GM12878 (cell line): ENCODE results near the gene GRAMD1C. TPM values are rescaled to one million over a fixed set of nuclear protein-coding genes. Genes with fewer than 3 reads are reported as not detected.
A peak's percentile ranks its signal among the peaks of the same experiment; 100 is the strongest.

Experiments
- ATAC-seq: fragments of 200-7000 bp; cut with Tn5 transposase; 3 replicates; pipeline ENCODE4 v1.9.1; 2020; ENCODE audit warnings: mild to moderate bottlenecking, moderate library complexity
- BruUV-seq: library from RNA; stranded (reverse); fragments of 400-500 nt; replicated peaks from 2 replicates; lab custom pipeline; 2021; lab: Mats Ljungman, UMichigan
- CTCF ChIA-PET: fragments of 300-600 bp; sonication (Branson Sonifier 250); formaldehyde crosslinking; extraction: SDS; loops from one replicate; lab custom pipeline; 2021; ENCODE audit warnings: inconsistent platforms; lab: Yijun Ruan, JAX
- POLR2A ChIA-PET: fragments of 350-600 bp; formaldehyde crosslinking; extraction: SDS; loops from one replicate; lab custom pipeline; 2021; ENCODE audit warnings: inconsistent platforms; lab: Charles Lee
- RAD21 ChIA-PET: fragments of 300-600 bp; sonication (Branson Sonifier 250); formaldehyde crosslinking; loops from one replicate; lab custom pipeline; 2023; ENCODE audit warnings: antibody characterized with exemption; ENCODE audit not compliant: unreplicated experiment; lab: Charles Lee
- SMC1A ChIA-PET: fragments of 300-600 bp; sonication (Branson Sonifier 250); formaldehyde crosslinking; loops from one replicate; lab custom pipeline; 2023; ENCODE audit not compliant: unreplicated experiment, uncharacterized antibody; lab: Charles Lee
- DNase-seq: peaks from one replicate; pipeline ENCODE4 v3.0.0-alpha.2; 2011; ENCODE audit warnings: low read depth, low spot score
- FAIRE-seq: peaks from 3 replicates; lab custom pipeline; 2011; peaks lifted over from hg19 to GRCh38; lab: Jason Lieb, UNC
- H2AFZ ChIP-seq: 2 replicates; pipeline ENCODE4 v1.6.0; 2011; ENCODE audit warnings: low read depth, low read length, control low read depth; ENCODE audit not compliant: control insufficient read depth
- H3K27ac ChIP-seq: 2 replicates; pipeline ENCODE4 v1.5.1; 2011; ENCODE audit warnings: control low read depth; ENCODE audit not compliant: control insufficient read depth, insufficient read depth
- H3K27me3 ChIP-seq, 2 experiments: replicated peaks in 1 of 2; 2 replicates each; pipeline versions ENCODE4 v1.6.0 to v1.6.1; 2011; ENCODE audit warnings: low read length in 1 of 2; ENCODE audit not compliant: control insufficient read depth in 2 of 2, insufficient read depth in 2 of 2
- H3K36me3 ChIP-seq, 2 experiments: 2 replicates each; pipeline ENCODE4 v1.5.1; 2011; ENCODE audit warnings: low read length in 1 of 2; ENCODE audit not compliant: control insufficient read depth in 2 of 2, insufficient read depth in 2 of 2
- H3K4me1 ChIP-seq: 2 replicates; pipeline ENCODE4 v1.6.1; 2011; ENCODE audit warnings: mild to moderate bottlenecking, low read length, moderate library complexity, mixed read lengths; ENCODE audit not compliant: control insufficient read depth, insufficient read depth
- H3K4me2 ChIP-seq: 2 replicates; pipeline ENCODE4 v1.6.0; 2011; ENCODE audit warnings: control low read depth; ENCODE audit not compliant: control insufficient read depth, insufficient read depth
- H3K4me3 ChIP-seq: fragments of 200-600 bp; sonication (generic); 2 replicates; pipeline ENCODE4 v1.5.1; 2016
- H3K79me2 ChIP-seq: 2 replicates; pipeline ENCODE4 v1.6.0; 2011; ENCODE audit warnings: low read length; ENCODE audit not compliant: control insufficient read depth, insufficient read depth
- H3K9ac ChIP-seq: 2 replicates; pipeline ENCODE4 v1.8.0; 2011; ENCODE audit warnings: low read length, control low read depth, mixed read lengths; ENCODE audit not compliant: control insufficient read depth, insufficient read depth
- H3K9me3 ChIP-seq: replicated peaks from 3 replicates; pipeline ENCODE4 v1.5.1; 2011; ENCODE audit warnings: mild to moderate bottlenecking, low read length; ENCODE audit not compliant: control insufficient read depth, insufficient read depth
- H4K20me1 ChIP-seq: 2 replicates; pipeline ENCODE4 v1.6.0; 2011; ENCODE audit not compliant: control insufficient read depth, insufficient read depth
- EGR1 ChIP-seq, 2 experiments: IDR thresholded peaks; 1 replicate in 1 of 2; 2 replicates in 1 of 2; pipeline ENCODE4 v1.6.1; 2011 to 2012; ENCODE audit warnings: low read depth in 2 of 2, low read length in 2 of 2, borderline replicate concordance in 1 of 2, mild to moderate bottlenecking in 1 of 2, moderate library complexity in 1 of 2
- IRF4 ChIP-seq: IDR thresholded peaks from 2 replicates; pipeline ENCODE4 v1.6.1; 2011; ENCODE audit warnings: low read depth, low read length
- KLF5 ChIP-seq: fragments of 450-650 bp; IDR thresholded peaks from 2 replicates; pipeline ENCODE4 v1.6.1; 2014; ENCODE audit warnings: mild to moderate bottlenecking; ENCODE audit not compliant: partially characterized antibody
- SPI1 ChIP-seq: IDR thresholded peaks from 2 replicates; pipeline ENCODE4 v1.6.1; 2011; ENCODE audit warnings: low read depth, mild to moderate bottlenecking, low read length, moderate library complexity, borderline replicate concordance; ENCODE audit not compliant: insufficient read depth
- SRF ChIP-seq, 2 experiments: IDR thresholded peaks; 2 replicates each; pipeline ENCODE4 v1.6.1; 2011; ENCODE audit warnings: low read depth in 2 of 2, low read length in 2 of 2, mild to moderate bottlenecking in 1 of 2, moderate library complexity in 1 of 2
- ZSCAN29 ChIP-seq: fragments of 450-650 bp; IDR thresholded peaks from 2 replicates; pipeline ENCODE4 v1.6.1; 2017; ENCODE audit warnings: mild to moderate bottlenecking, moderate library complexity
- in situ Hi-C: fragments of 300-500 bp; cut with MboI; formaldehyde crosslinking; loops from 9 replicates; pipeline ENCODE4 v1.14.3; 2018; ENCODE audit warnings: mixed read lengths
- intact Hi-C: fragments of 100-400 bp; cut with micrococcal nuclease; formaldehyde crosslinking; loops from one replicate; pipeline ENCODE4 v1.14.2; 2022; ENCODE audit not compliant: unreplicated experiment
- polyA plus RNA-seq, 11 experiments: library from polyadenylated mRNA; depleted of rRNA in 4 of 11; unstranded in 6 of 11; stranded (reverse) in 5 of 11; fragments of >200 nt; fragmentation: Nextera tagmentation in 4 of 11; fragmentation: Illumina TruSeq in 1 of 11; extraction: Ambion mirVana in 4 of 11; extraction: Trizol in 1 of 11; gene quantifications; 1 replicate in 1 of 11; 2 replicates in 10 of 11; pipeline versions ENCODE4 v1.2.1 to v1.2.3, GENCODE V29; 2011 to 2016; ENCODE audit warnings: inconsistent platforms in 2 of 11, missing spikeins in 2 of 11, low read depth in 1 of 11
- total RNA-seq, 4 experiments: library from RNA; depleted of rRNA in 3 of 4; stranded (reverse); fragments of >200 nt in 3 of 4; fragmentation: Illumina TruSeq in 1 of 4; extraction: Trizol in 1 of 4; gene quantifications; 2 replicates each; pipeline versions ENCODE4 v1.2.1 to v1.2.3, GENCODE V29; 2013 to 2021
- TF ChIP-seq, protein P1 (sequence below): fragments of 450-650 bp; conservative IDR thresholded peaks from 2 replicates; pipeline ENCODE4 v1.6.1; 2017; ENCODE audit warnings: mild to moderate bottlenecking, moderate library complexity
- TF ChIP-seq, protein P2 (sequence below): fragments of 450-650 bp; IDR thresholded peaks from 2 replicates; pipeline ENCODE4 v1.6.1; 2017; ENCODE audit warnings: borderline replicate concordance

GRAMD1C gene
- total and polyA plus RNA-seq, 10 of the 15 experiments (the other 5 are each of a cell fraction or from before 2014, with no cell fraction given), result 3.2 to 9.2 (median 5.5) TPM

DNA sequence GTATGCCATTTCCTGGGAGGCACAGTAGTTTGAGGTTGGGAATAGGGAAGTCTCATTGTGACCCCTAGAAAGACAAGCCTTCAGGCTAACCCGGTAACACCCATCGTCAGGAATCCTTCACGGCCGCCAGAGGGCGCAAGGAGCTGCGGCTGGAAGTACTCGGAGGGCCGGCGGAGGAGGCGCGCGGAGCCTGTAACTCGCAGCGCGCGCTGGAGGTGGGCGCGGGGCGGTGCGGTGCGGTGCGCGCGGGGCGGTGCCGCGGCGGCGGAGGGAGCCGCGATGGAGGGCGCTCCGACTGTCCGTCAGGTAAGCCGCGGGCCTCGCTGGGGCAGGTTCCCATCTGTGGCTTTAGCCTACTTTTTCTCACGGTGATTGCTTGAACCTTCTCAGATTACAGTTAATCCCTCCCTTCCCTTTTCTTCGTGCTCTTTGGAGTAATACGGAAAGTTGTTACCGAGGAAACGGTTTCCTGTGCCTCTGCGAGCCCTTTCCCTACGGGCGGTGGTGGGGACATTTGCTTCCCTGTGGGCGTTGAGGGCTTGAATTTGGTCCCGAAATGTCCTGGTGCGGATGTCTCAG, at the start of gene GRAMD1C (continued):
- TF ChIP-seq, protein P1, sequence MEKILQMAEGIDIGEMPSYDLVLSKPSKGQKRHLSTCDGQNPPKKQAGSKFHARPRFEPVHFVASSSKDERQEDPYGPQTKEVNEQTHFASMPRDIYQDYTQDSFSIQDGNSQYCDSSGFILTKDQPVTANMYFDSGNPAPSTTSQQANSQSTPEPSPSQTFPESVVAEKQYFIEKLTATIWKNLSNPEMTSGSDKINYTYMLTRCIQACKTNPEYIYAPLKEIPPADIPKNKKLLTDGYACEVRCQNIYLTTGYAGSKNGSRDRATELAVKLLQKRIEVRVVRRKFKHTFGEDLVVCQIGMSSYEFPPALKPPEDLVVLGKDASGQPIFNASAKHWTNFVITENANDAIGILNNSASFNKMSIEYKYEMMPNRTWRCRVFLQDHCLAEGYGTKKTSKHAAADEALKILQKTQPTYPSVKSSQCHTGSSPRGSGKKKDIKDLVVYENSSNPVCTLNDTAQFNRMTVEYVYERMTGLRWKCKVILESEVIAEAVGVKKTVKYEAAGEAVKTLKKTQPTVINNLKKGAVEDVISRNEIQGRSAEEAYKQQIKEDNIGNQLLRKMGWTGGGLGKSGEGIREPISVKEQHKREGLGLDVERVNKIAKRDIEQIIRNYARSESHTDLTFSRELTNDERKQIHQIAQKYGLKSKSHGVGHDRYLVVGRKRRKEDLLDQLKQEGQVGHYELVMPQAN, result peak; percentile 57; the same call in 1 of the 2 replicates
- 0 out of 2 replicates have a peak, but pooled peaks have one; percentile 8 for TF ChIP-seq IRF4
- TF ChIP-seq ZSCAN29, result 0 out of 2 replicates have a peak, but pooled peaks have one; percentile 57
- peak; percentile 84 for TF ChIP-seq KLF5
- peak; percentile 36; the same call in 1 of the 2 replicates for TF ChIP-seq SPI1
- TF ChIP-seq EGR1 (IDR thresholded peaks at IDR 0.05; ENCODE audit: borderline replicate concordance in 1 of 2, low read depth in 2 of 2, low read length in 2 of 2), result peak in 1 of 2 experiments; percentile 15; a peak in 1 of 3 replicates

DNA sequence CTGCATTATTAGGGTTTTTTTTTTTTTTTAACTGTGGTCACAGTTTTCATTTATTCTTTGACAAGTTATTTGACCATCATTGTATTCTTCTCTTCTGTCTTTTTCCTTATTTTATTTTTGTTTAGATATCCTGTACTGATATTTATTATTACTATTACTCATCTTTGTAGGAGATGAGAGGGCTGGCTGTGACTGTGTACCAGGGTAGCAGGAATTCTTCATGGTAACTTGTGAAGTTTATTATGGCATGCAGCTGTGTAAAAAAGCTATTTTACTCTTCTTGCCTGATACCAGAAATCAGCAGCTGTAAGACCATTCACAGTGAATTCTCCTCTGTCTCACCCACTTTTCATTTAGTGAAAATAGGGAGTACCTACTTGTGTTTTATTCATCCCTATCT, 47.2 kb upstream of the GRAMD1C start:
- Histone ChIP-seq H2AFZ (no peak overlapping the region), H3K27ac (no peak overlapping the region), H3K4me1 (no peaks in the 10 kb centered on the region), H3K27me3 (no peaks in the 10 kb centered on the region), H3K9ac (no peak overlapping the region), H3K4me2 (no peak overlapping the region), H4K20me1 (no peaks in the 10 kb centered on the region), H3K79me2 (no peaks in the 10 kb centered on the region), H3K4me3 (no peak overlapping the region)
- ChIA-PET RAD21 (interaction anchor here (0.8 to 1.8 kb wide), 2 partner anchors 11 to 55 kb away, joined by 3 to 4 read pairs; no protein-coding TSS in a partner anchor), SMC1A (interaction anchor here (0.6 to 4.1 kb wide), 7 partner anchors 10 to 55 kb away, joined by 3 to 14 read pairs (median 3); no protein-coding TSS in a partner anchor), CTCF (interaction anchor here (0.6 to 2.4 kb wide), 6 partner anchors 11 to 754 kb away, joined by 3 to 7 read pairs (median 4); no protein-coding TSS in a partner anchor), POLR2A (interaction anchor here (0.8 kb wide), 1 partner anchor 86 kb away, joined by 3 read pairs; no protein-coding TSS in a partner anchor)
- FAIRE-seq, result no peak
- BruUV-seq, result no TSS peak
- intact Hi-C loops, result no loop called here
- no peak for ATAC-seq
- no peak for DNase-seq
- TF ChIP-seq, protein P2, sequence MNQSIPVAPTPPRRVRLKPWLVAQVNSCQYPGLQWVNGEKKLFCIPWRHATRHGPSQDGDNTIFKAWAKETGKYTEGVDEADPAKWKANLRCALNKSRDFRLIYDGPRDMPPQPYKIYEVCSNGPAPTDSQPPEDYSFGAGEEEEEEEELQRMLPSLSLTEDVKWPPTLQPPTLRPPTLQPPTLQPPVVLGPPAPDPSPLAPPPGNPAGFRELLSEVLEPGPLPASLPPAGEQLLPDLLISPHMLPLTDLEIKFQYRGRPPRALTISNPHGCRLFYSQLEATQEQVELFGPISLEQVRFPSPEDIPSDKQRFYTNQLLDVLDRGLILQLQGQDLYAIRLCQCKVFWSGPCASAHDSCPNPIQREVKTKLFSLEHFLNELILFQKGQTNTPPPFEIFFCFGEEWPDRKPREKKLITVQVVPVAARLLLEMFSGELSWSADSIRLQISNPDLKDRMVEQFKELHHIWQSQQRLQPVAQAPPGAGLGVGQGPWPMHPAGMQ, result no peak
- no peak for TF ChIP-seq SRF (IDR thresholded peaks at IDR 0.05; ENCODE audit: low read depth in 2 of 2, low read length in 2 of 2)
- TF ChIP-seq, all 136 proteins: peak for 0
- Histone ChIP-seq H3K9me3 (no peaks in the 10 kb centered on the region), H3K36me3 (peaks cover 2 to 3% of the 10 kb centered on the region in 2 experiments; a peak in 3 of 4 replicates)
- in situ Hi-C loops, result no loop called here
